GM21723 (cell line): ENCODE data around the gene UVSSA.

Experiments used
- ATAC-seq: cut with Tn5 transposase; IDR thresholded peaks from one replicate; pipeline ENCODE4 v1.9.1; 2021; ENCODE audit warnings: mild to moderate bottlenecking, moderate library complexity; ENCODE audit not compliant: unreplicated experiment

UVSSA gene

GRCh38 chr4:1348014-1348513 lies 1.1 kb downstream of the UVSSA start:
- no peak for ATAC-seq

- ATAC-seq, result no peak
Measured at GRCh38 chr4:1348746-1349145, 1.7 kb downstream of the UVSSA start.

DNA sequence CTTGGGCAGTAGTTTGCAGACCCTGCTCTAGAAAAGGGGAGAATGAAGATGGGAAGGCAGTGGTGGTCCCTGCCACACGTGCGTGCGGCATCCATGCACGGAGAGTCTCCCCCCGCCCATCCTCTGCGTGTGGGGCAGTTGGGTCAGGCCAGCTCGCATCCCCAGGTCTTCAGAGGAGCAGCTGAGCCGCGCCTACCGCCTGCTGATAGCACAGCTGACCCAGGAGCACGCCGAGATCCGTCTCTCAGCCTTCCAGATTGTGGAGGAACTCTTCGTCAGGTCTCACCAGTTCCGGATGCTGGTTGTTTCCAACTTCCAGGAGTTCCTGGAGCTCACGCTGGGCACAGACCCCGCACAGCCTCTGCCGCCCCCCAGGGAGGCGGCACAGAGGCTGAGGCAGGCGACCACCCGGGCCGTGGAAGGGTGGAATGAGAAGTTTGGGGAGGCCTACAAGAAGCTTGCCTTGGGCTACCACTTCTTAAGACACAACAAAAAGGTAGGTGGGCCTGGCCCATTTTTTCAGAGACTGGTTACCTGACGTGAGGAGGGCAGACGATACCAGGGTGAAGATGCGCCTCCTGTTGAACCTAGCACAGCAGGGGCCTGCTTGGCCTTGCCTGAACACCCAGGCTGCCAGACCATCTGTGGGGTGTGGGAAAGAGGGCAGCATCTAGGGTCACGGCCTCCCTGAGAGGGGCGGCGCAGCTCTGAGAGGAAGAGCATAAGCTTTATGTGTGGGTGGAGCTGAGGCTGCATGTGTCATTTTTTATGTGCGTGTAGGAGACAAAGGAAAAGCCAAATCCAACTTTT lies 2.6 kb downstream of the UVSSA start:
- no peak for ATAC-seq

GRCh38 chr4:1350169-1350520 lies 3.1 kb downstream of the UVSSA start:
- no peak for ATAC-seq

GRCh38 chr4:1351854-1352566 lies 5.0 kb downstream of the UVSSA start:
- no peak for ATAC-seq

DNA sequence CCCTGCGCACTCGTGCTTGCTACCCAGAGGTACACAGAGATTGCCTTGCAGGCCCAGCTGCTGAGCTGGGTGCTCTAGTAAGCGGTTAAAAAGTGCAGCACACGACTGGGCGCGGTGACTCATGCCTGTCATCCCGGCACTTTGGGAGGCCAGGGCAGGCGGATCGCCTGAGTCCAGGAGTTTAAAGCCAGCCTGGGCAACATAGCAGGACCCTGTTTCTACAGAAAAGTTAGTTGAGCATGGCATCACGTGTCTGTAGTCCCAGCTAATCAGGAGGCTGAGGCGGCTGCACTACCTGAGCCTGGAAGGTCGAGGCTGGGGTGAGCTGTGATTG lies 5.5 kb downstream of the UVSSA start:
- ATAC-seq, result no peak

GRCh38 chr4:1353186-1354055 lies 6.4 kb downstream of the UVSSA start:
- no peak for ATAC-seq

DNA sequence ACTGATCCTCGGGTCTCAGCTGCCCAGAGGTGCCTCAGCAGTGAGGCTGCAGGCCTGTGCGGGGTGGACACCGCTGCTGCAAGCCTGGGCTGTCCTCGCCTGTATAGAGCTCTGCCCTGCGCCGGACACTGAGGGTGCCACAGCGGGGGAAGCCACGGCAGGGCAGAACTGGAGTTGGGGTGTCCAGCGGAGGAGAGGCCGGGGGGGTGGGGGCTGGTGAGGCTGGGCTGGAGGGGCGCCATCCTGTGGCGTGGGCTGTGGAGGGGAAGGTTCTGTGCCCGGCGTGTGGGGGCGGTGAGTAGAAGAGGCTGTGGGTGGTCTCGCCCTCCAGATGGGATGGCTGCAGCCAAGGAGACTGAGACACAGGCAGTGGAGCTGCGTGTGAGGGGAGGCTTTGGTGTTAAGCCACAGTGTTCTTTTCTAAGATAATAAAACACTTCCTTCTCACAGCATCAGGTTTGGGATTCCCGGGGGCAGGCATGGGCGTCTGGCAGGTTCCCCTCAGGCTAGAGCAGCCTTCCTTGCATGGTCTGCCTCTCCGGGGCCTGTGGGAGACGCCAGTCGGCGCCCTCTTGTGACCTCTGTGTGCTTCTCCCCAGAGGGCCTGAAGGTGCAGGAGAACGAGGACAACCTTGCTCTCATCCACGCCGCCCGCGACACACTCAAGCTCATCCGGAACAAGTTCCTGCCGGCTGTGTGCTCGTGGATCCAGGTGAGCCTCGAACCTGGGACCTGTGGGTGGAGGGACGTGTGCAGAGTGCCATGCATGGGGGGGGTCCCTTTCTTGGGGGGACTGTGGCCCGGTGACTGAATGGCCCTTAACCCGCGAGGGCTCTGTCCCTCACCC lies 7.4 kb downstream of the UVSSA start:
- ATAC-seq, result no peak

GRCh38 chr4:1354983-1355275 lies 7.9 kb downstream of the UVSSA start:
- no peak for ATAC-seq

DNA sequence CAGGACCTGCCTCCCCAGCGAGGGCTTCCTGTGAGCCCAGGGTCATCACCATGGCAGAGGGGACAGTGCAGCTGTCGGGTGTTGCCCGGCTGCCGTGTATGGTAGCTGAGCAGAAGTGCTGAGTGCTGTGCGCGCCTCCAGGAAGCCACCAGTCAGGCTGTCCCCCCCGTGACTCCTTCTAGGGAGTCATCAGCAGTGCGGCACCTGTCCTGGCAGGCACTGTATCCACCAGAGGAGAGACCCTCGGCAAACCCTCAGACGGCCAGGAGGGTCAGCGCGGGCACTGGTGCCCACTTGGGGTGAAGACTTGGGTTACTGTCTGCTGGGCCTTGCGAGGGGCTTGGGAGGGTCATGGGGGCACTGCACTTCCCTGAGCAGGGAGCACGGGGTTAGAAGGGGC lies 8.4 kb downstream of the UVSSA start:
- ATAC-seq, result no peak

DNA sequence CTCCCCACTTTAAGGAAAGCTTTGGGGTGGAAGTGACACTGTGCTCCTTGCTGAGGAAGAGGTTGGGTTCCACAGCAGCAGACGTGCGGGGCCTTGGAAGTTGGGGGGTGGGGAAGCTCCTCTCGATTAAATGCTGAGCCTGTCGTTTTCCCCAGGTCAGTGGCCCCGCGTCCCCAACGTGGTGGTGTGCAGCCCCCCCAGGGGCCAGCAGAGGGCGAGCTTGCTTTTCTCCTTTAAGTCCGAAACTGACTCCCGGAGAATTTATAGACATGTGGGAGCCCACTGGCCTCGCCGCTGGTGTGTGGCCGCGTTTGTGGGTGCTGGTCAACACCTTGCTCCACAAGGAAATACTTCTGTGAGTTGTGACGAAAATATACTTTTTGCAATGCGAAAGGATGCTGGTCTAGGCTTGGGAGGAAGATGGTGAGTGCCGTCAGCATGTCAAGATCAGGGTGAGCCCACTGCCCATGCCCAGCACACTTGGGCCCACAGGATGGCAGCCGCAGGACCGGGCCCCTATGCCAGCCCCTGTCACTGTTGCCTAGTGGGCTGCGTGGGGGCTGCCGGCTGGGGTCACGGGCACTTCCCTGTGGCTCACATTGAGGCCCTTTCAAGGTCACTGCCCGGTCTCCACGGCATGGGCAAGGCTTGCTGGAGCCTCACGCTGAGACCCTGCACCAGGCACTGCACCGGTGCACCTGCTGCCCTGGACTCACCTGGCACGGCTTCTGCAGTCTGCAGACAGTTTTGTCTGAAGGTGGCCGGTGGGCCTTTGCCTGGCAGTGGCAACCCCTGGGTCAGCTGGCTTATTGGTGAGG lies 9.4 kb downstream of the UVSSA start:
- no peak for ATAC-seq

DNA sequence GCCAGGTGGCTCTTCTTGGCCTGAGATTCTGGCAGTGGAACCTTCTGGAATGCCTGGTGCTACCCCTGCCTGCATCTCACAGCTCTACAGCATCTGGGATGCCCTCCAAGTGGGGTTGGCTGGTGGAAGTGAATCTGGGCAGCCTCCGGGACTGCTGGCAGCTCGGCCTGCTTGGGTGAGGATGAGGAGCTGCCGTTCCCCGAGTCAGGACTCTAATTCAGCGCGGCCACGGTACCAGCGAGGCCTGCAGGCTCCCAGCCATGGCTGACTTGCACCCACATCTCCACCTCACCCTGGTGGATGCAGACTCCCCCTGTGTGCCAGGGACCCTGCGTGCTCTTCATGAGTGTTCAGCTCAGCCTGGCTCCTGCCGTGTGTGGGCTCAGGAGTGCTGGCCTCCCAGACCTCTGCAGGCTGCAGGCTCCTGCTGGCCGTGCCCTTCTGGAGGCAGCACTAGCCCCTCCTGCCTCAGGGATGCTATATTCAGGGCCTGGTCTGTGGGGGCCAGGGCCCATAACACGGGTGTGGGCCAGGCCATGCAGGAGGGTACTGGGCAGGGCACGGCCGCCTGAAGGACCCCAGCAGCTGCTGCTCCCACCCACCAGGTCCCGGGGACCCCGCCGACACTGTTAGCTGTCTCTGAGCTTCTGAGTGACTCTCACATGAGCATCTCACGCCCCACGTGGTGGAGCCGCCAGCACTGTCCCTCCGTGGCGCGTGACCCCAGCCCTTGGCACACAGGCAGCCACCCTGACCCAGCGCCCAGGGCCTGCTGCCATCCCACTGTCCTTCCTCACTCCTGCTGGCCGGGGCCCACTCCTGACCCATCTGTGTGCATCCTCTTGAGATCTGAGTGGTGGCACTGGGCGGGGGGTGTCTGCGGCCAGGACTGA lies 10.6 kb downstream of the UVSSA start:
- ATAC-seq, result no peak

GRCh38 chr4:1358421-1359143 lies 11.6 kb downstream of the UVSSA start:
- ATAC-seq, result no peak

DNA sequence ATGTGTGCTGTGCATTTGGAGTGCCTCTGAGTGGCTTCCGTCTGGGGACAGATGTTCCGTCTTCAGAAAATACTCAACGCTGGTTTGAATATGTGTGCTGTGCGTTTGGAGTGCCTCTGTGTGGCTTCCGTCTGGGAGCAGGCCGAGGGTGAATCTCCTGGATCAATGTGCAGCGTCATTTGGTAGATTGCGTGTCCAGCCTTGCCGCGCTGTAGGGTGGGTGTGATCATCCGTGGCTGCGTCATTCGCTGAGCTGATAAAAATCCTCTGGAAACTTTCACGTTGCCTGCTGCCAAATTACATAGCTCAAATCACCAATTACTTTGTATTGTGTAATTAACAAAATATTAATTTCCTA lies 12.1 kb downstream of the UVSSA start:
- no peak for ATAC-seq

DNA sequence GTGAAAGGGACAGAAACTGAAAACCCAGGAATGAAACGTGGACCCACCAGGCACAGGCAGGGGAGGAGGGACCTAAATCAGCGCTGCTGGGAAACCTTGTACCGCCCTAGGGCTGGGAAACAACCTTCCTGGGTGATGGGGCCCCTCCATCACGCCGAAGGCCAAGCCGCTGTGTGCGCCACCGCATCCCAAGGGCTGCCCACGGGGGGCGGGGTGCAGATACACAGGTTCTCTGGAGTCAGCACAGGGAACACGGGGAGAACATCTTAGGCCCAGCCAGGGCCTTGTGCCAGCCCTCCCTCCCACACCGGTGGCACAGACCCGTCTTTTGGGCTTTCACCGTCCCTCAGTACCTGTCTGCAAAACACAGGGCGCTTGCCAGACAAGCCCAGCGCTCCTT lies 13.0 kb downstream of the UVSSA start:
- no peak for ATAC-seq

GRCh38 chr4:1360423-1361283 lies 13.6 kb downstream of the UVSSA start:
- no peak for ATAC-seq

- no peak for ATAC-seq
Measured at GRCh38 chr4:1361431-1361830, 14.4 kb downstream of the UVSSA start.
